Urinary bladder (tissue), 4 donors: ENCODE data around the gene STAMBP. TPM values are rescaled to one million over a fixed set of nuclear protein-coding genes. Genes with fewer than 3 reads are reported as not detected.
"Not testable (repeated sequence)": the region's sequence is repeated elsewhere in the genome, so short reads cannot be mapped to it uniquely, and the experiment has no call there.

Experiments
- DNase-seq: peaks from one replicate; pipeline ENCODE4 v3.0.0-alpha.2; 2015; ENCODE audit errors: extremely low spot score
- H3K27ac ChIP-seq: one replicate; pipeline ENCODE4 v1.5.1; 2013; ENCODE audit warnings: low read depth, mild to moderate bottlenecking, moderate library complexity
- H3K36me3 ChIP-seq: one replicate; pipeline ENCODE4 v1.6.1; 2013; ENCODE audit warnings: mild to moderate bottlenecking, moderate library complexity; ENCODE audit not compliant: insufficient read depth
- H3K4me1 ChIP-seq: one replicate; pipeline ENCODE4 v1.6.1; 2013; ENCODE audit warnings: mild to moderate bottlenecking, moderate library complexity; ENCODE audit not compliant: insufficient read depth
- H3K4me3 ChIP-seq: one replicate; pipeline ENCODE4 v1.5.1; 2013; ENCODE audit warnings: low read depth, low read length
- WGBS: extraction: QIAGEN DNeasy Blood & Tissue Kit; methylation state at CpG from one replicate; pipeline ENCODE4 v1.1.7; 2013; 5-methylcytosine and 5-hydroxymethylcytosine counted together
- polyA plus RNA-seq: library from polyadenylated mRNA; stranded (reverse); fragments of 200-250 nt; gene quantifications from one replicate; pipeline ENCODE4 v1.2.3, GENCODE V29; 2013
- total RNA-seq: library from RNA; depleted of rRNA; stranded (reverse); fragments of >200 nt; gene quantifications from one replicate; pipeline ENCODE4 v1.2.3, GENCODE V29; 2014
- donor health status: healthy with polysubstance abuse.
- donor health status: healthy.

STAMBP gene
- total and polyA plus RNA-seq, 2 donors = 30.4 to 35.2 TPM

- Histone ChIP-seq H3K27ac (no peak overlapping the region), H3K4me1 (no peaks in the 10 kb centered on the region), H3K36me3 (no peaks in the 10 kb centered on the region), H3K4me3 (no peak overlapping the region)
- WGBS = 87% methylated on average over 4 of the region's 4 CpGs
- no peak for DNase-seq
Measured at GRCh38 chr2:73886357-73886756, 57.6 kb downstream of the STAMBP start.

DNA sequence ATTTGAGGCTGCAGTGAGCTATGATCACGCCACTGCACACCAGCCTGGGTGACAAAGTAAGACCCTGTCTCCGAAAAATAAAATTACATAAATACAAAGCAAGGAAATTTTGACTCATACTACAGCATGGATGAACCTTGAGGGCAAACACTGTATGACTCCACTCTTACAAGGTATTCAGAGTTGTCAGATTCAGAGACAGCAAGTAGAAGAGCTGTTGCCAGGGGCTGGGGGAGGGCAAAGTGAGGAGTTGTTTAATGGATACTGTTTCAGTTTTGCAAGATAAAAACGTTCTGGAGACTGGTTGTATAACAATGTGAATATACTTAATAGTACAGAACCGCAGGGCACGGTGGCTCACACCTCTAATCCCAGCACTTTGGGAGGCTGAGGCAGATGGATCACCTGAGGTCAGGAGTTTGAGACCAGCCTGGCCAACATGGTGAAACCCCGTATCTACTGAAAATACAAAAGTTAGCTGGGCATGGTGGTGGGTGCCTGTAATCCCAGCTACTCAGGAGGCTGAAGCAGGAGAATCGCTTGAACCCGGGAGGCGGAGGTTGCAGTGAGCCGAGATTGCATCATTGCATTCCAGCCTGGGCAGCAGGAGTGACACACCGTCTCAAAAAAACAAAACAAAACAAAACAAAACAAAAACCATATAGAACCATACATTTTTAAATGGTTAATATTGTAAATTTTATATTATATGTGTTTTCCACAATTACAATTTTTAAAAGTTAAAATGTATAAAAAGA, 59.0 kb downstream of the STAMBP start:
- not testable (repeated sequence) for H3K36me3 ChIP-seq, H3K27ac ChIP-seq, DNase-seq, H3K4me1 ChIP-seq, H3K4me3 ChIP-seq
- WGBS = 75% methylated on average over 11 of the region's 11 CpGs

DNA sequence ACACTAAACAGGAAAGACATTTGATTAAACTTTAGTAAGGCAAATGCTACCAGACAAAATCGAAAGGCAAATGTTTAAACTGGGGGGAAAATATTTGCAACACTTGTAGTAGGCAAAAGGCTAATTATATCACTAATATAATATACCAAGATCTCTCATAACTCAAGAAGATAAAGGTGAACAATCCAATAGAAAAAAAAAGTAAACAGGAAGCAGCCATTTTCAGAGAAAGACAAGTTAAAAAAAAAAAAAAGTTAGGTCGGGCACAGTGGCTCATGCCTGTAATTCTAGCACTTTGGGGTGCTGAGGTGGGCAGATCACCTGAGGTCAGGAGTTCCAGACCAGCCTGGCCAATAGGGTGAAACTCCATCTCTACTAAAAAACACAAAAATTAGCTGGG, 59.6 kb downstream of the STAMBP start:
- no peak for DNase-seq
- Histone ChIP-seq H3K4me3 (no peak overlapping the region), H3K4me1 (no peaks in the 10 kb centered on the region), H3K27ac (no peak overlapping the region), H3K36me3 (no peaks in the 10 kb centered on the region)
- WGBS = 62% methylated on average over 2 of the region's 2 CpGs

DNA sequence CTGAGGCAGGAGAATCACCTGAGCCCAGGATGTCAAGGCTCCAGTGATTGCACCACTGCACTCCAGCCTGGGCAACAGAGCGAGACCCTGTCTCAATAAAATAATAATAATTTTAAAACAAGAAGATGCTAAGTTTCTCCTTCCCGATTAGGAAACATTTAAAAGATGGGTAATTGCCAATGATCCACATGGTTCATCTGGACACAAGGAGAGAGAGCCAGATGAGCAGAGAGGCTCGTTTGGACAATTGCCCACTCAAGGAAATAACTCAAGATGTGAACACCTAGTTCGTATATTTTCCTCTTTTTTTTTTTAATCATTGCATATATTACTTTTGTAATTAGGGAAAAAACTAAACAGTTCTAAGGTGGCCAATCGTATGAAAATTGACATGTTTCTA, 60.4 kb downstream of the STAMBP start:
- Histone ChIP-seq H3K27ac (no peak overlapping the region), H3K4me3 (no peak overlapping the region), H3K36me3 (no peaks in the 10 kb centered on the region), H3K4me1 (no peaks in the 10 kb centered on the region)
- DNase-seq = no peak
- 63% methylated on average over 5 of the region's 5 CpGs for WGBS

DNA sequence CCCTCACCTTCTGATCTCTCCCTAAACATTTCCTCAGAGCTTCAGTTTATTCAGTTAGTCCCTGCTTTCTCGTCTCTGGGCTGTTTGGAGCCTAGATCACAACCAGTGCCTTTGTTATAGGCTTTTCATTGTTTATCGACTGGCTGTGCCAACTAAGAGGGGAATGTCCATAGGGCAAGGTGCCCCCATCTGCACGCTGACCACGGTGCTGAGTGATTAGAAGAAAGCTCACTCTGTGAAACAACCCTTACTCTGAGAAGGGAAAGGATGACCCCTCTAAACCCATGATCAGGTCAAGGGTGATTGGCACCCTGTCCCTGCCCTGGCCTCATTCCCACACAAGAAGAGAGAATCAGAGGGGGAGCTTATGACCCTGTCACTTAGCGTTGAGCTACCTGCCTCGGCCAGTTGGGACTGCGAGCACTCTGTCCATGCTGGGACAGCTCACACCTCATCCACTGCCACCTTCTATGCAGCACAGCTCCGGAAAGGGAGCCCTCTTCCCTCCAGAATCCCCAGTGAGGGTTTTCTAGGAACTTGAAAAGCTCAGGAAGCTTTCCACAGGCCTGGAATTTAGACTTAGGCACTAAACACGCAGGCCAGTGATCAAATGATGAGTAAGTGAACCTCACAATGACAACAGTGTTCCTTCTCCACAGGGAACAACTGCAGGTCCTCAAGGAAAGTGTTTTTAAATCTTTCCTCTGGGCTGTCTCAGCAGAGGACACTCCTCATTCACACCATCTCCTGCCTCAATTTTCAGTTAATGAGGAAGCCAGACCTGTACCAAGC, 61.7 kb downstream of the STAMBP start:
- DNase-seq = no peak
- no peak overlapping the region for H3K27ac ChIP-seq
- no peak overlapping the region for H3K4me3 ChIP-seq
- WGBS = 73% methylated on average over 9 of the region's 9 CpGs
- no peaks in the 10 kb centered on the region for H3K4me1 ChIP-seq
- no peaks in the 10 kb centered on the region for H3K36me3 ChIP-seq

DNA sequence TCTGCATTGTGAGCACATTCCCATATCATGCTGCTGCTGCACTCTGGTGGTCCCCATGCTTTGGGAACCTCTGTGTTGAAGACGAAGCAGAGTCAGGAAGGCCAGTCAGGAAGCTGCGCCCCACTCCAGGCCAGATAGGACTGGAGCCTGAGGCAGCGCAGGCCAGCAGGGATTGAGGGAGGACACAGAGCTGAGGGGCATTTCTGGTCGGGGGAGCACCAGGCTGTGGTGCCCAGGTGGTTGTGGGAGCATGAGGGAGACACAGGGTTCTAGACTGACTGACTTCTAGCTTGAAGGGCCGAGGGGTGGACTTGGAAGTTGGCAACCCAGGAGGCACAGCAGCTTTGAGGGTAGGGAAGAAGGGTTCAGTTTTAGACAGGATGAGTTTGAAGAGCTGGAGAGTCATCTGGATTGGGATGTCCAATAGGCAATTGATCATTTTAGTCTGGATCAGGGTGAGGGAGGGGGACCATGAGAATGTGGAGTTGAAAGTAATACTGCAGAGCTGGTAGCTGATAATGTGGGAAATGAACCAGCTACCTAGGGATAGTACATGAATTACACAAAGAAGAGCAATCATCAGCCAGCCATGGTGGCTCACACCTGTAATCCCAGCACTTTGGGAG, 62.6 kb downstream of the STAMBP start:
- WGBS = 76% methylated on average over 5 of the region's 5 CpGs
- Histone ChIP-seq H3K4me1 (no peaks in the 10 kb centered on the region), H3K4me3 (no peak overlapping the region), H3K27ac (peak overlapping the region; percentile 43), H3K36me3 (no peaks in the 10 kb centered on the region)
- no peak for DNase-seq

DNA sequence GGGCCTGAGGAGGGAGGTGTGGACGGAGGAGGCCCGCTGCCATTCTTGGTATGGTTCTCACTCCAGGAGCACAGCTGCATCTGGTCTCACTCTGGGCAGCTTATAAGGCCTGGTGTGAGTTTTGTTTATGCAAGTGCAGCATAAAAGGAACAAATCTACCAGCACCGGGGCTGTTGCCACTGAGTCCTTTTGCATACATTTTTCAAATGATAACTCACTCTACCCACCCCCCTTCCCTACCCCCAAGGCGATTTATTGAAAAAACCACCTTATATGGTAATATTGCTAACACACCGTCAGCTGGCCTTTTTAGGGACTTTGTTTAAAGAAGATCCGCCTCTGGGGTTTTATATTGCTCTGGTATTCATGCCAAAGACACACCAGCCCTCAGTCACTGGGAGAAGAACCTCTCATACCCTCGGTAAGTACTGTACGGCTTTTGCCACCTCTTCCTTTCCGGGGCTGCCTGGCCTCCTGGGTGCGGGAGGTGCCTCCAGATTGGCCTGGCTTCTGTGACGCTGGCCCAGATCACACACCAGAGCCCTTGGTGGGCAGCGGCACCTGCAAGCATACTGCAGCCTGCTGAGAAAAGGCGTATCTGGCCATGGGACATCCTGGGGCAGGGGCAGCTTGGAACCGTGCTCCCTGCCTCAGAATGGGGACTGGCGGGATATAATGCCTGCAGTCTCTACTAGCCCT, 64.0 kb downstream of the STAMBP start, which contains the start of gene ACTG2:
TSS of gene ACTG2 (plus strand) at position 378 of the 699 bp plus-strand sequence. CDS start 8,304 bp downstream, outside the sequence.
- peak within 1 kb of the TSS; percentile 76 for H3K27ac ChIP-seq
- WGBS = 28% methylated on average over 15 of the region's 15 CpGs
- no peaks in the 10 kb centered on the region for H3K36me3 ChIP-seq
- H3K4me3 ChIP-seq = peak within 1 kb of the TSS; percentile 44
- no peak for DNase-seq
- no peaks in the 10 kb centered on the region for H3K4me1 ChIP-seq

DNA sequence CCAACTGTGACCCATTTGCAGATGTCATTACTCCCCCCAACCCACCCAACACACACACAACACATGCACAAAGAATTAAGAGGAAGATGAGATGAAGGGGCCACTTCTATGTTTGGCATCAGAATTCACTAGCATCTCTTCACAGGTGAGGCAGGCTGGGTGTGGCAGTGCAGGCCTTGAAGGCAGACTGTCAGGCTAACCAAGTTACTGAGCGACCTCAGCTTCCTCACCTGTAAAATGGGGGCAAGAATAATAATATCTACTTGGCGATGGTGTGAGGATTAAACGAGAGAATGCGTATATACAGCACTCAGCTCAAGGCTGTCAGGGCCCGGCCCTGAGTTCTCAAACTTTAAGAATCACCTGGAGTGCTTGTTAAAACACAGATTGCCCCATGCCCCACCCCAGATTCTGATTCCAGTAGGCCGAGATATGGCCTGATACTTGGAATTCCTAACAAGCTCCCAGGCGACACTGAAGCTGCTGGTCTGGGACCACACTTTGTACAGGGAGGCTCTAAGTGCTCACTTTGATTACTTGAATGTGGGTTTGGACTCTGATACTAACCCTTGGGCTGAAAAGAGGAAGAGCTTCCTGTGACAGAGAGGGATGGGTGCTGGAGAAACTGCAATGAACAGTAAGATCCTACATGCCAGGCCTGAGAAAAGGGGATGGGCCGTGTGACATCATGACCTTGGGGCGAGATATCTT, 65.2 kb downstream of the STAMBP start:
- Histone ChIP-seq H3K4me3 (peak overlapping the region; percentile 44), H3K4me1 (no peaks in the 10 kb centered on the region), H3K36me3 (no peaks in the 10 kb centered on the region), H3K27ac (peak overlapping the region; percentile 13)
- 52% methylated on average over 9 of the region's 9 CpGs for WGBS
- DNase-seq = no peak

- peak overlapping the region; percentile 44 for H3K4me3 ChIP-seq
- no peaks in the 10 kb centered on the region for H3K36me3 ChIP-seq
Measured at GRCh38 chr2:73894475-73894850, 65.7 kb downstream of the STAMBP start.

DNA sequence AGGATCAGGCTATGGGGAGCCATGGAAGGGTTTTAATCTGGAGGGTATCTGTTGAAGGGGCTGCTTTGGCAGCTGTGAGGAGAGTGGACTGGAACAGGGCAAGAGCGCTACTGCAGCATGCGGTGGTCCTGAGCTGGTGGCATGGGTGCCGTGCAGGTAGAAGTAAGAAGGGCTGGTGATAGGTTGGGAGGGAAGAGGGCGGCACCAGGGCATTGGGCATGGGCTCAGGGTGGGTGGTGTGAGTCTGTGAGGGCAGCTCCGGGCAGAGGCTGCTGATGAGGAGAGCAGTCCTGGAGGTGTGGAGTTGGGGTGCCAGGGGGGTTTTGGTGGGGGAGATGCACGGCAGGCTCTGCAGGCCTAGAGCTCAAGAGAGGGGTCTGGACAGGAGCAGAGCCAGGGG, 66.1 kb downstream of the STAMBP start:
- no peak for DNase-seq
- Histone ChIP-seq H3K27ac (peak overlapping the region; percentile 52), H3K4me1 (no peaks in the 10 kb centered on the region), H3K4me3 (peak overlapping the region; percentile 44), H3K36me3 (no peaks in the 10 kb centered on the region)
- WGBS = 39% methylated on average over 6 of the region's 6 CpGs

More at GRCh38 chr2:73894475-73894850, 65.7 kb downstream of the STAMBP start:
- no peaks in the 10 kb centered on the region for H3K4me1 ChIP-seq
- H3K27ac ChIP-seq = peak overlapping the region; percentile 13
- no peak for DNase-seq
- WGBS = 46% methylated on average over 2 of the region's 2 CpGs

DNA sequence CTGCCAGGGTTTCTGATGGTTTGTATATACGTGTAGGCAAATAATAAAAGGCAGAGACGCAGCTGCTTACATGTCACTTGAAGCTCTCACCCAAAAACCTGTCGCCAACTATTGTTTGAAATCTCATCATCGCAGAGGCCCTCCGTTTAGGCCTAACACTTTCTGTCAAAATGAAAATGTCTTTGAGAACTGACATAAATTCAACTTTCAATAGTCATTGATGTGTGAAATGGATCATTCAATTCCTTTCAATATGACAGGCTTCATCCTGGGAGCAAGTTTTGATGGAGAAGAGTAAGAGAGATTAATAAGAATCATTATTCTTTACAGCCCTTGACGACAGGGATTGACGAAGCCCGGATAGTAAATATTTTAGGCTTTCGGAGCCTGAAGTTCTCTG, 66.7 kb downstream of the STAMBP start:
- no peaks in the 10 kb centered on the region for H3K4me1 ChIP-seq
- peak overlapping the region; percentile 44 for H3K4me3 ChIP-seq
- 37% methylated on average over 9 of the region's 9 CpGs for WGBS
- H3K27ac ChIP-seq = no peak overlapping the region
- no peak for DNase-seq
- no peaks in the 10 kb centered on the region for H3K36me3 ChIP-seq

- Histone ChIP-seq H3K4me3 (no peak overlapping the region), H3K36me3 (no peaks in the 10 kb centered on the region), H3K4me1 (no peaks in the 10 kb centered on the region), H3K27ac (peak overlapping the region; percentile 33)
- no peak for DNase-seq
- 31% methylated on average over 15 of the region's 15 CpGs for WGBS
Measured at GRCh38 chr2:73896362-73897239, 67.8 kb downstream of the STAMBP start.
